ENCODE data around the gene SEMA4C.

DNA sequence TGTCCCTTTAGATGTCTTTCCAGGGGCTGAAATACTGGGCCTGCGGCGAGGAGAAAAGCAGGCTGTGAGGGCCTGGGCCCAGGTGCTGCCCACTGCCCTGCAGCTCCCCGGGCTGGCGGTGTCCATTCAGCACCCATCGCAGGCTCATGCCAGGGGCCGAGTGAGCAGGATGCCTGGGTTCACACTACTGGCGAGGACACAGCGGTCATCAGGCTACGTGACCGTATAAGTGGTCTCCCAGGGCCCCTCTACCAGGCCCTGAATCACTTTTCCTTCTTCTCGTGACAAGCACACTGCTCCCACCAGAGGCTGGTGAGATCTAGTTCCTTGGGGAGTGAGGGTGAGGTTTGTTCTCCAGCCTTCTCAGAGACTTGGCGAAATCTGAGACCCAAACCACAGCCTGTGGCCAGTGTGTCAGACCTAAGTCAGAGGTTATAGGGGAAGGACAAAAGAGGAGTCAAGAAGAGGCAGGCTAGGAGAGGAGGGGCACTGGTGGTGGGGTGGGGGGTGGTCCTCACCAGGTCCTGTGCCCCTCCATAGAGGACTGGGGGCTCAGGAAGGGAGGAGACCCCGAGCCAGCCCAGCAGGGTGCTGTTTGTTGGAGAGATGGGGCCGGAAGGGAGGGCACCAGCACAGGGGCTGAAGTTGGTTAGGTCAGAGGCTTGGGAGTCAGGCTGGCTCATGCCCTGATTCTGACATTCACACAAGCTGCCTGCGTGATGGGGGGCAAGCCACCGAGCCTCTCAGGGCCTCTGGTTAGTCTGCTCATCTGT, 6.6 kb upstream of the SEMA4C start:
- TF ChIP-seq, protein P1, sequence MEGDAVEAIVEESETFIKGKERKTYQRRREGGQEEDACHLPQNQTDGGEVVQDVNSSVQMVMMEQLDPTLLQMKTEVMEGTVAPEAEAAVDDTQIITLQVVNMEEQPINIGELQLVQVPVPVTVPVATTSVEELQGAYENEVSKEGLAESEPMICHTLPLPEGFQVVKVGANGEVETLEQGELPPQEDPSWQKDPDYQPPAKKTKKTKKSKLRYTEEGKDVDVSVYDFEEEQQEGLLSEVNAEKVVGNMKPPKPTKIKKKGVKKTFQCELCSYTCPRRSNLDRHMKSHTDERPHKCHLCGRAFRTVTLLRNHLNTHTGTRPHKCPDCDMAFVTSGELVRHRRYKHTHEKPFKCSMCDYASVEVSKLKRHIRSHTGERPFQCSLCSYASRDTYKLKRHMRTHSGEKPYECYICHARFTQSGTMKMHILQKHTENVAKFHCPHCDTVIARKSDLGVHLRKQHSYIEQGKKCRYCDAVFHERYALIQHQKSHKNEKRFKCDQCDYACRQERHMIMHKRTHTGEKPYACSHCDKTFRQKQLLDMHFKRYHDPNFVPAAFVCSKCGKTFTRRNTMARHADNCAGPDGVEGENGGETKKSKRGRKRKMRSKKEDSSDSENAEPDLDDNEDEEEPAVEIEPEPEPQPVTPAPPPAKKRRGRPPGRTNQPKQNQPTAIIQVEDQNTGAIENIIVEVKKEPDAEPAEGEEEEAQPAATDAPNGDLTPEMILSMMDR (IDR thresholded peaks at IDR 0.05; ENCODE audit: insufficient read depth, low read length) = no peak
- TF ChIP-seq POLR2AphosphoS5 (IDR thresholded peaks at IDR 0.05; ENCODE audit: low read depth) (no peak), GABPA (IDR thresholded peaks at IDR 0.05; ENCODE audit: low read depth) (no peak), SPI1 (IDR thresholded peaks at IDR 0.05; ENCODE audit: borderline replicate concordance, low read depth) (no peak)
- TF ChIP-seq, protein P2, sequence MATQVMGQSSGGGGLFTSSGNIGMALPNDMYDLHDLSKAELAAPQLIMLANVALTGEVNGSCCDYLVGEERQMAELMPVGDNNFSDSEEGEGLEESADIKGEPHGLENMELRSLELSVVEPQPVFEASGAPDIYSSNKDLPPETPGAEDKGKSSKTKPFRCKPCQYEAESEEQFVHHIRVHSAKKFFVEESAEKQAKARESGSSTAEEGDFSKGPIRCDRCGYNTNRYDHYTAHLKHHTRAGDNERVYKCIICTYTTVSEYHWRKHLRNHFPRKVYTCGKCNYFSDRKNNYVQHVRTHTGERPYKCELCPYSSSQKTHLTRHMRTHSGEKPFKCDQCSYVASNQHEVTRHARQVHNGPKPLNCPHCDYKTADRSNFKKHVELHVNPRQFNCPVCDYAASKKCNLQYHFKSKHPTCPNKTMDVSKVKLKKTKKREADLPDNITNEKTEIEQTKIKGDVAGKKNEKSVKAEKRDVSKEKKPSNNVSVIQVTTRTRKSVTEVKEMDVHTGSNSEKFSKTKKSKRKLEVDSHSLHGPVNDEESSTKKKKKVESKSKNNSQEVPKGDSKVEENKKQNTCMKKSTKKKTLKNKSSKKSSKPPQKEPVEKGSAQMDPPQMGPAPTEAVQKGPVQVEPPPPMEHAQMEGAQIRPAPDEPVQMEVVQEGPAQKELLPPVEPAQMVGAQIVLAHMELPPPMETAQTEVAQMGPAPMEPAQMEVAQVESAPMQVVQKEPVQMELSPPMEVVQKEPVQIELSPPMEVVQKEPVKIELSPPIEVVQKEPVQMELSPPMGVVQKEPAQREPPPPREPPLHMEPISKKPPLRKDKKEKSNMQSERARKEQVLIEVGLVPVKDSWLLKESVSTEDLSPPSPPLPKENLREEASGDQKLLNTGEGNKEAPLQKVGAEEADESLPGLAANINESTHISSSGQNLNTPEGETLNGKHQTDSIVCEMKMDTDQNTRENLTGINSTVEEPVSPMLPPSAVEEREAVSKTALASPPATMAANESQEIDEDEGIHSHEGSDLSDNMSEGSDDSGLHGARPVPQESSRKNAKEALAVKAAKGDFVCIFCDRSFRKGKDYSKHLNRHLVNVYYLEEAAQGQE (IDR thresholded peaks at IDR 0.05; ENCODE audit: insufficient replicate concordance, low read depth) = no peak
